HEK293 (cell line): ENCODE measurements around the gene PSMG2.

Source experiments
- CTCF ChIA-PET: fragments of 350-600 bp; formaldehyde crosslinking; extraction: SDS; loops from one replicate; lab custom pipeline; 2021; ENCODE audit warnings: antibody characterized with exemption; lab: Yijun Ruan, JAX
- POLR2A ChIA-PET: fragments of 300-600 bp; formaldehyde crosslinking; extraction: SDS; loops from one replicate; lab custom pipeline; 2020; ENCODE audit warnings: antibody characterized with exemption, inconsistent platforms; lab: Yijun Ruan, JAX
- H3K27ac ChIP-seq: fragments of 200-500 bp; sonication (Bioruptor generic); 2 replicates; pipeline ENCODE4 v1.5.1; 2014; ENCODE audit warnings: low read depth, low read length, control low read depth, inconsistent platforms; ENCODE audit errors: extremely low read depth
- H3K36me3 ChIP-seq, 2 experiments: fragments of 200-500 bp in 1 of 2; sonication (Bioruptor generic) in 1 of 2; 1 replicate in 1 of 2; 2 replicates in 1 of 2; pipeline ENCODE4 v1.5.1; 2014 to 2017; ENCODE audit warnings: inconsistent platforms in 2 of 2, low read length in 2 of 2; ENCODE audit not compliant: control insufficient read depth in 2 of 2, insufficient read depth in 1 of 2
- H3K4me1 ChIP-seq: fragments of 200-500 bp; sonication (Bioruptor generic); 2 replicates; pipeline ENCODE4 v1.5.1; 2014; ENCODE audit warnings: mild to moderate bottlenecking, low read length, inconsistent platforms; ENCODE audit not compliant: control insufficient read depth, insufficient read depth
- H3K4me3 ChIP-seq: 2 replicates; pipeline ENCODE4 v1.5.1; 2011; ENCODE audit warnings: low read depth, mild to moderate bottlenecking, control low read depth, low read length, moderate library complexity
- H3K9me3 ChIP-seq: fragments of 200-500 bp; sonication (Bioruptor generic); 2 replicates; pipeline ENCODE4 v1.5.1; 2014; ENCODE audit warnings: low read depth, low read length, inconsistent platforms; ENCODE audit not compliant: control insufficient read depth, insufficient read depth
- BCL11A ChIP-seq: fragments of 450-650 bp; formaldehyde crosslinking; IDR thresholded peaks from 2 replicates; pipeline ENCODE4 v1.5.1; 2016; ENCODE audit warnings: low read depth, missing biosample characterization, missing genetic modification characterization
- FEZF1 ChIP-seq: fragments of 450-650 bp; formaldehyde crosslinking; IDR thresholded peaks from 2 replicates; pipeline ENCODE4 v1.5.1; 2016; ENCODE audit warnings: missing biosample characterization, missing genetic modification characterization
- IKZF3 ChIP-seq: fragments of 450-650 bp; IDR thresholded peaks from 2 replicates; pipeline ENCODE4 v1.5.0; 2018; ENCODE audit warnings: missing biosample characterization, mild to moderate bottlenecking, missing genetic modification characterization, moderate library complexity
- KLF10 ChIP-seq: fragments of 450-650 bp; IDR thresholded peaks from 2 replicates; pipeline ENCODE4 v1.5.1; 2018; ENCODE audit warnings: missing biosample characterization, mild to moderate bottlenecking, missing genetic modification characterization
- OSR2 ChIP-seq: fragments of 450-650 bp; formaldehyde crosslinking; IDR thresholded peaks from 2 replicates; pipeline ENCODE4 v1.5.1; 2016; ENCODE audit warnings: missing biosample characterization, missing genetic modification characterization
- REPIN1 ChIP-seq: fragments of 450-650 bp; formaldehyde crosslinking; IDR thresholded peaks from 2 replicates; pipeline ENCODE4 v1.5.1; 2017; ENCODE audit warnings: missing biosample characterization, missing genetic modification characterization, low read depth
- SP3 ChIP-seq: fragments of 450-650 bp; formaldehyde crosslinking; IDR thresholded peaks from 2 replicates; pipeline ENCODE4 v1.5.1; 2016; ENCODE audit warnings: missing biosample characterization, missing genetic modification characterization
- ZBTB1 ChIP-seq: fragments of 450-650 bp; formaldehyde crosslinking; IDR thresholded peaks from 2 replicates; pipeline ENCODE4 v1.5.1; 2016; ENCODE audit warnings: missing biosample characterization, missing genetic modification characterization
- ZFP69B ChIP-seq: fragments of 450-650 bp; formaldehyde crosslinking; IDR thresholded peaks from 2 replicates; pipeline ENCODE4 v1.5.1; 2016; ENCODE audit warnings: missing biosample characterization, missing genetic modification characterization
- ZNF114 ChIP-seq: fragments of 450-650 bp; formaldehyde crosslinking; IDR thresholded peaks from 2 replicates; pipeline ENCODE4 v1.5.0; 2017; ENCODE audit warnings: missing biosample characterization, missing genetic modification characterization
- ZNF19 ChIP-seq: fragments of 450-650 bp; formaldehyde crosslinking; IDR thresholded peaks from 2 replicates; pipeline ENCODE4; 2016; ENCODE audit warnings: missing biosample characterization, missing genetic modification characterization, low read depth
- ZNF214 ChIP-seq: fragments of 450-650 bp; formaldehyde crosslinking; IDR thresholded peaks from 2 replicates; pipeline ENCODE4 v1.5.1; 2017; ENCODE audit warnings: missing biosample characterization, mild to moderate bottlenecking, missing genetic modification characterization, borderline replicate concordance
- ZNF239 ChIP-seq: fragments of 450-650 bp; formaldehyde crosslinking; IDR thresholded peaks from 2 replicates; pipeline ENCODE4 v1.5.1; 2016; ENCODE audit warnings: missing biosample characterization, missing genetic modification characterization
- ZNF24 ChIP-seq: fragments of 450-650 bp; formaldehyde crosslinking; IDR thresholded peaks from 2 replicates; pipeline ENCODE4 v1.5.1; 2016; ENCODE audit warnings: missing biosample characterization, missing genetic modification characterization
- ZNF248 ChIP-seq: fragments of 450-650 bp; formaldehyde crosslinking; IDR thresholded peaks from 2 replicates; pipeline ENCODE4 v1.5.1; 2017; ENCODE audit warnings: missing biosample characterization, missing genetic modification characterization
- ZNF311 ChIP-seq: fragments of 450-650 bp; formaldehyde crosslinking; IDR thresholded peaks from 2 replicates; pipeline ENCODE4 v1.5.1; 2017; ENCODE audit warnings: missing biosample characterization, missing genetic modification characterization, borderline replicate concordance
- ZNF37A ChIP-seq: fragments of 450-650 bp; IDR thresholded peaks from 2 replicates; pipeline ENCODE4 v1.5.1; 2018; ENCODE audit warnings: missing biosample characterization, missing genetic modification characterization
- ZNF654 ChIP-seq: fragments of 450-650 bp; formaldehyde crosslinking; IDR thresholded peaks from 2 replicates; pipeline ENCODE4 v1.5.1; 2016; ENCODE audit warnings: low read depth, missing biosample characterization, missing genetic modification characterization
- ZSCAN23 ChIP-seq: fragments of 450-650 bp; formaldehyde crosslinking; IDR thresholded peaks from 2 replicates; pipeline ENCODE4 v1.5.1; 2016; ENCODE audit warnings: missing biosample characterization, missing genetic modification characterization
- TF ChIP-seq, protein P1 (sequence below): fragments of 450-650 bp; formaldehyde crosslinking; IDR thresholded peaks from 2 replicates; pipeline ENCODE4 v1.5.1; 2016; ENCODE audit warnings: missing biosample characterization, missing genetic modification characterization
- TF ChIP-seq, protein P2 (sequence below): fragments of 450-650 bp; formaldehyde crosslinking; IDR thresholded peaks from 2 replicates; pipeline ENCODE4 v1.5.1; 2017; ENCODE audit warnings: missing biosample characterization, missing genetic modification characterization
- TF ChIP-seq, protein P3 (sequence below): fragments of 450-650 bp; formaldehyde crosslinking; IDR thresholded peaks from 2 replicates; pipeline ENCODE4 v1.5.1; 2016; ENCODE audit warnings: missing biosample characterization, missing genetic modification characterization, borderline replicate concordance
- TF ChIP-seq, protein P4 (sequence below): fragments of 450-650 bp; formaldehyde crosslinking; IDR thresholded peaks from 2 replicates; pipeline ENCODE4 v1.5.1; 2016; ENCODE audit warnings: missing biosample characterization, missing genetic modification characterization
- TF ChIP-seq, protein P5 (sequence below): fragments of 450-650 bp; formaldehyde crosslinking; IDR thresholded peaks from 2 replicates; pipeline ENCODE4 v1.5.1; 2017; ENCODE audit warnings: missing biosample characterization, missing genetic modification characterization

Gene PSMG2

DNA sequence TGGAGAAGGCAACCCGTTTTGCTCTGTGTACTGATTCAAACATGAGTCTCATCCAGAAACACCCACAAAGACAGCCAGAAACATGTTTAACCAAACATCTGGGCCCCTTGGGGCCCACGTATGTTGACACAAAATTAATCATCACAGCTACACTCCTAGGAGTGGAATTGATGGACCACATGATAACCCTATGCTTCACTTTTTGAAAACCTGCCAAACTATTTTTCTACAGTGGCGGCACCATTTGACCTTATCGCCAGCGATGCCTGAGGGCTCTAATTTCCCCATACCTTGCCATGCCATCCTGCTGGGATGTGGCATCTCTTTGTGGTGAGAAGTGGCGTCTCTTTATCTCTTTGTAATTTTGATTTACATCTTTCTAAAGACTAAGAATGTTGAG lies 38.5 kb downstream of the PSMG2 start (continued):
- TF ChIP-seq, protein P1, sequence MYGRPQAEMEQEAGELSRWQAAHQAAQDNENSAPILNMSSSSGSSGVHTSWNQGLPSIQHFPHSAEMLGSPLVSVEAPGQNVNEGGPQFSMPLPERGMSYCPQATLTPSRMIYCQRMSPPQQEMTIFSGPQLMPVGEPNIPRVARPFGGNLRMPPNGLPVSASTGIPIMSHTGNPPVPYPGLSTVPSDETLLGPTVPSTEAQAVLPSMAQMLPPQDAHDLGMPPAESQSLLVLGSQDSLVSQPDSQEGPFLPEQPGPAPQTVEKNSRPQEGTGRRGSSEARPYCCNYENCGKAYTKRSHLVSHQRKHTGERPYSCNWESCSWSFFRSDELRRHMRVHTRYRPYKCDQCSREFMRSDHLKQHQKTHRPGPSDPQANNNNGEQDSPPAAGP (tag by site-specific recombination): no peak
- TF ChIP-seq FEZF1 (tag by site-specific recombination) (peak; percentile 71; the same call in 1 of the 2 replicates), ZNF24 (tag by site-specific recombination) (0 out of 2 replicates have a peak, but pooled peaks have one; percentile 49), OSR2 (tag by site-specific recombination) (peak; percentile 53), ZFP69B (tag by site-specific recombination) (peak; percentile 79)
- TF ChIP-seq, protein P2, sequence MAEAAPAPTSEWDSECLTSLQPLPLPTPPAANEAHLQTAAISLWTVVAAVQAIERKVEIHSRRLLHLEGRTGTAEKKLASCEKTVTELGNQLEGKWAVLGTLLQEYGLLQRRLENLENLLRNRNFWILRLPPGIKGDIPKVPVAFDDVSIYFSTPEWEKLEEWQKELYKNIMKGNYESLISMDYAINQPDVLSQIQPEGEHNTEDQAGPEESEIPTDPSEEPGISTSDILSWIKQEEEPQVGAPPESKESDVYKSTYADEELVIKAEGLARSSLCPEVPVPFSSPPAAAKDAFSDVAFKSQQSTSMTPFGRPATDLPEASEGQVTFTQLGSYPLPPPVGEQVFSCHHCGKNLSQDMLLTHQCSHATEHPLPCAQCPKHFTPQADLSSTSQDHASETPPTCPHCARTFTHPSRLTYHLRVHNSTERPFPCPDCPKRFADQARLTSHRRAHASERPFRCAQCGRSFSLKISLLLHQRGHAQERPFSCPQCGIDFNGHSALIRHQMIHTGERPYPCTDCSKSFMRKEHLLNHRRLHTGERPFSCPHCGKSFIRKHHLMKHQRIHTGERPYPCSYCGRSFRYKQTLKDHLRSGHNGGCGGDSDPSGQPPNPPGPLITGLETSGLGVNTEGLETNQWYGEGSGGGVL (tag by site-specific recombination): peak; percentile 40; the same call in 1 of the 2 replicates

DNA sequence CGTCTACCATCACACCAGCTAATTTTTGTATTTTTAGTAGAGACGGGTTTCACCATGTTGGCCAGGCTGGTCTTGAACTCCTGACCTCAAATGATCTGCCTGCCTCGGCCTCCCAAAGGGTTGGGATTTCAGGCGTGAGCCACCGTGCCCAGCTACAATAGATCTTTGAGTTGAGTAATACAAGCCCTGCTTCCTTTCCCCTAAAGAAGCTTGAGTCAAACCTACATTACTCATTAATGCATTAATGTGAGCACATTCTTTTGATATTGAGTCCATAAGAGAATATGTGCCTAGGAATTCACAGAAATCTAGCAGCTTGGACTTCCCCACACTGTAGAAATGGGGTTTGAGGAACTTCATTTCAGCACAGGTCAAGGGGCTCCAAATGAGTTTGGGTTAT lies 39.6 kb downstream of the PSMG2 start:
- TF ChIP-seq ZNF19 (tag by site-specific recombination): no peak
- no peak for TF ChIP-seq ZSCAN23 (tag by site-specific recombination)
- TF ChIP-seq ZNF248 (tag by site-specific recombination): no peak
- TF ChIP-seq ZNF214 (tag by site-specific recombination): no peak
- TF ChIP-seq, protein P3, sequence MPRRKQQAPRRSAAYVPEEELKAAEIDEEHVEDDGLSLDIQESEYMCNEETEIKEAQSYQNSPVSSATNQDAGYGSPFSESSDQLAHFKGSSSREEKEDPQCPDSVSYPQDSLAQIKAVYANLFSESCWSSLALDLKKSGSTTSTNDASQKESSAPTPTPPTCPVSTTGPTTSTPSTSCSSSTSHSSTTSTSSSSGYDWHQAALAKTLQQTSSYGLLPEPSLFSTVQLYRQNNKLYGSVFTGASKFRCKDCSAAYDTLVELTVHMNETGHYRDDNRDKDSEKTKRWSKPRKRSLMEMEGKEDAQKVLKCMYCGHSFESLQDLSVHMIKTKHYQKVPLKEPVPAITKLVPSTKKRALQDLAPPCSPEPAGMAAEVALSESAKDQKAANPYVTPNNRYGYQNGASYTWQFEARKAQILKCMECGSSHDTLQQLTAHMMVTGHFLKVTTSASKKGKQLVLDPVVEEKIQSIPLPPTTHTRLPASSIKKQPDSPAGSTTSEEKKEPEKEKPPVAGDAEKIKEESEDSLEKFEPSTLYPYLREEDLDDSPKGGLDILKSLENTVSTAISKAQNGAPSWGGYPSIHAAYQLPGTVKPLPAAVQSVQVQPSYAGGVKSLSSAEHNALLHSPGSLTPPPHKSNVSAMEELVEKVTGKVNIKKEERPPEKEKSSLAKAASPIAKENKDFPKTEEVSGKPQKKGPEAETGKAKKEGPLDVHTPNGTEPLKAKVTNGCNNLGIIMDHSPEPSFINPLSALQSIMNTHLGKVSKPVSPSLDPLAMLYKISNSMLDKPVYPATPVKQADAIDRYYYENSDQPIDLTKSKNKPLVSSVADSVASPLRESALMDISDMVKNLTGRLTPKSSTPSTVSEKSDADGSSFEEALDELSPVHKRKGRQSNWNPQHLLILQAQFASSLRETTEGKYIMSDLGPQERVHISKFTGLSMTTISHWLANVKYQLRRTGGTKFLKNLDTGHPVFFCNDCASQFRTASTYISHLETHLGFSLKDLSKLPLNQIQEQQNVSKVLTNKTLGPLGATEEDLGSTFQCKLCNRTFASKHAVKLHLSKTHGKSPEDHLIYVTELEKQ (tag by site-specific recombination): no peak
- TF ChIP-seq BCL11A (tag by site-specific recombination): no peak
- TF ChIP-seq KLF10: no peak
- TF ChIP-seq ZNF311: no peak
- no peak for TF ChIP-seq IKZF3 (tag by site-specific recombination)
- TF ChIP-seq REPIN1 (tag by site-specific recombination): no peak
- TF ChIP-seq, all 188 proteins: peak for 0
- POLR2A ChIA-PET: interaction anchor here (0.5 to 1.2 kb wide), 2 partner anchors 141 to 249 kb away, joined by 3 to 5 read pairs; partner anchors contain the start of gene CEP192
- no peak overlapping the region for H3K27ac ChIP-seq

DNA sequence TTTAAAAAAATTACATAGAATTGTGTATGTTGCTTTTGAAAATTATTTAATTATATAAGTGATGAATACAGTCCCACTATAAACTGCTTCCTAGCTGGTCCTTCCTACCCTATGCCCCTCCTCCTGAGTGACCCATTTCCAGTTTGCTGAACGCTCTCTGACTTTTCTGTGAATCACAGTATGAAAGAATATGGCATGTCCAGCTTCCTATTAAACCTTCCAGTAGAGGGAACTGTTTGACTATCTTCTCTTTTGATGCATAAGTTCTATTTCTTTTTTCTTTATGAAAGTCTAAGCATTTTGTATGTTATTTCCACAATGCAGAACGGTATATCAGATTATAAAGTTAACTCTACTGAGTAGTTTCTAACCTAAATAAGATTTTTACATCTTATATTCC lies 41.3 kb downstream of the PSMG2 start:
- H3K27ac ChIP-seq: no peak overlapping the region
- ChIA-PET CTCF (interaction anchor here (0.6 to 7.2 kb wide), 20 partner anchors 9 to 415 kb away, joined by 3 to 70 read pairs (median 4); no protein-coding TSS in a partner anchor), POLR2A (interaction anchor here (0.6 to 1.0 kb wide), 2 partner anchors 75 to 139 kb away, joined by 3 to 7 read pairs; no protein-coding TSS in a partner anchor)
- peaks cover 6% of the 10 kb centered on the region; the same call in 1 of the 2 replicates for H3K4me1 ChIP-seq
- no peak overlapping the region for H3K4me3 ChIP-seq
- no peaks in the 10 kb centered on the region for H3K36me3 ChIP-seq
- H3K9me3 ChIP-seq: no peaks in the 10 kb centered on the region
- TF ChIP-seq SP3 (tag by site-specific recombination) (no peak), ZNF239 (tag by site-specific recombination) (no peak), ZNF654 (tag by site-specific recombination) (peak; percentile 68), ZNF114 (tag by site-specific recombination) (no peak), ZBTB1 (no peak), ZNF37A (tag by site-specific recombination) (no peak)
- TF ChIP-seq, protein P4, sequence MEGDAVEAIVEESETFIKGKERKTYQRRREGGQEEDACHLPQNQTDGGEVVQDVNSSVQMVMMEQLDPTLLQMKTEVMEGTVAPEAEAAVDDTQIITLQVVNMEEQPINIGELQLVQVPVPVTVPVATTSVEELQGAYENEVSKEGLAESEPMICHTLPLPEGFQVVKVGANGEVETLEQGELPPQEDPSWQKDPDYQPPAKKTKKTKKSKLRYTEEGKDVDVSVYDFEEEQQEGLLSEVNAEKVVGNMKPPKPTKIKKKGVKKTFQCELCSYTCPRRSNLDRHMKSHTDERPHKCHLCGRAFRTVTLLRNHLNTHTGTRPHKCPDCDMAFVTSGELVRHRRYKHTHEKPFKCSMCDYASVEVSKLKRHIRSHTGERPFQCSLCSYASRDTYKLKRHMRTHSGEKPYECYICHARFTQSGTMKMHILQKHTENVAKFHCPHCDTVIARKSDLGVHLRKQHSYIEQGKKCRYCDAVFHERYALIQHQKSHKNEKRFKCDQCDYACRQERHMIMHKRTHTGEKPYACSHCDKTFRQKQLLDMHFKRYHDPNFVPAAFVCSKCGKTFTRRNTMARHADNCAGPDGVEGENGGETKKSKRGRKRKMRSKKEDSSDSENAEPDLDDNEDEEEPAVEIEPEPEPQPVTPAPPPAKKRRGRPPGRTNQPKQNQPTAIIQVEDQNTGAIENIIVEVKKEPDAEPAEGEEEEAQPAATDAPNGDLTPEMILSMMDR (tag by site-specific recombination): peak; percentile 39; the same call in 1 of the 2 replicates
- TF ChIP-seq, protein P5, sequence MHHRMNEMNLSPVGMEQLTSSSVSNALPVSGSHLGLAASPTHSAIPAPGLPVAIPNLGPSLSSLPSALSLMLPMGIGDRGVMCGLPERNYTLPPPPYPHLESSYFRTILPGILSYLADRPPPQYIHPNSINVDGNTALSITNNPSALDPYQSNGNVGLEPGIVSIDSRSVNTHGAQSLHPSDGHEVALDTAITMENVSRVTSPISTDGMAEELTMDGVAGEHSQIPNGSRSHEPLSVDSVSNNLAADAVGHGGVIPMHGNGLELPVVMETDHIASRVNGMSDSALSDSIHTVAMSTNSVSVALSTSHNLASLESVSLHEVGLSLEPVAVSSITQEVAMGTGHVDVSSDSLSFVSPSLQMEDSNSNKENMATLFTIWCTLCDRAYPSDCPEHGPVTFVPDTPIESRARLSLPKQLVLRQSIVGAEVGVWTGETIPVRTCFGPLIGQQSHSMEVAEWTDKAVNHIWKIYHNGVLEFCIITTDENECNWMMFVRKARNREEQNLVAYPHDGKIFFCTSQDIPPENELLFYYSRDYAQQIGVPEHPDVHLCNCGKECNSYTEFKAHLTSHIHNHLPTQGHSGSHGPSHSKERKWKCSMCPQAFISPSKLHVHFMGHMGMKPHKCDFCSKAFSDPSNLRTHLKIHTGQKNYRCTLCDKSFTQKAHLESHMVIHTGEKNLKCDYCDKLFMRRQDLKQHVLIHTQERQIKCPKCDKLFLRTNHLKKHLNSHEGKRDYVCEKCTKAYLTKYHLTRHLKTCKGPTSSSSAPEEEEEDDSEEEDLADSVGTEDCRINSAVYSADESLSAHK (tag by site-specific recombination): no peak

More for the DNA sequence above, 39.6 kb downstream of the PSMG2 start:
- no peaks in the 10 kb centered on the region for H3K36me3 ChIP-seq
- H3K4me3 ChIP-seq: no peak overlapping the region
- H3K4me1 ChIP-seq: peaks cover 6% of the 10 kb centered on the region; the same call in 1 of the 2 replicates
- CTCF ChIA-PET: interaction anchor here (0.6 to 7.2 kb wide), 6 partner anchors 15 to 193 kb away, joined by 3 to 70 read pairs (median 6); no protein-coding TSS in a partner anchor
- H3K9me3 ChIP-seq: no peaks in the 10 kb centered on the region
